HG03066 (cell line): Measurements from ENCODE around the gene GNAI1.

Experiments used
- ATAC-seq: cut with Tn5 transposase; IDR thresholded peaks from one replicate; pipeline ENCODE4 v1.9.1; 2021; ENCODE audit warnings: low read depth; ENCODE audit not compliant: unreplicated experiment

Gene GNAI1

DNA sequence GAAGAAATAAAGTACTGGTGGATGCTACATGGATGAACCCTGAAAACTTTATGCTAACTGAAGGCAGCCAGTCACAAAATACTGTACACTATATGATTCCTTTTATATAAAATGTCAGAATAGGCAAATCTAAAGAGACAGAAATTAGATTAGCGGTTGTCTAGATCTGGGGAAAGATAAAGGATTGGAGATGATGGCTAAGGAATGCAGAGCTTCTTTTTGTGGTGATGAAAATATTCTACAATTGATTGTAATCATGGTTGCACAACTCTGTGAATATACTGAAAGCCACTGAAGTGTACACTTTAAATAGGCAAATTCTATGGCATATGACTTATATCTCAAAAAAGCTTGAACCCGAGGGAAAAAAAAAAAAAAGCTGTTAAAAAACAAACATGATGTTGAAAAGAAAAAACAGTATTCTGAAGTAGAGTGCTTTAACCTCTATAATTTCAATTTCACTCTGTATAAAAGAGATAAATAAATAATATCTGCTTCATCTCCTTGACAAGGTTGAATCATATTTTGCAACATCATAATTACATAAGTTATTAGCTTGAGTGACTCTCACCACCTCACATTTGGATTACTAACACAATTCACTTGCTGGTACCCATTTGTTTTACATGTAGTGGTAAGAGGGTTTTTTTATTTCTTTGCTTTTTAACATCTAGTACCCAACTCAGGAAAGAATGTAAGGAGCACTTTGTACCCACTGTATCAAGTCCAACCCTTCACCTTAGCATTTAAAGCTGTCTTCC, 2.8 kb upstream of the GNAI1 start:
- no peak for ATAC-seq

DNA sequence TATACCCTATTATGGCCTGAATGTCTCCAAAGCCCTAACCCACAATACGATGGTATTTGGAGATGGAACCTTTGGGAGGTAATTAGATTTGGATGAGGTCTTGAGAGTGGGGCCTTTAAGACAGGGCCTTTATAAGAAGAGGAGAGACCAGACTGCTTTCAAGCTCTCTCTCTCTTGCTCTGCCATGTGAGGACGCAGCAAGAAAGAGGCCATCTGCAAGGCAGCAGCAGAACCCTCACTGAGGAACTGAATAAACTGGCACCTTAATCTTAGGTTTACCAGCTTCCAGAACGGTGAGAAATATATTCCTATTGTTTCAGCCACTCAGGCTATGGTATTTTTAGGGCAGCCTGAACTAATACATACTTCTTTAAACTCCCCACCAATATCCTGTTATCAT, 2.0 kb upstream of the GNAI1 start:
- no peak for ATAC-seq

DNA sequence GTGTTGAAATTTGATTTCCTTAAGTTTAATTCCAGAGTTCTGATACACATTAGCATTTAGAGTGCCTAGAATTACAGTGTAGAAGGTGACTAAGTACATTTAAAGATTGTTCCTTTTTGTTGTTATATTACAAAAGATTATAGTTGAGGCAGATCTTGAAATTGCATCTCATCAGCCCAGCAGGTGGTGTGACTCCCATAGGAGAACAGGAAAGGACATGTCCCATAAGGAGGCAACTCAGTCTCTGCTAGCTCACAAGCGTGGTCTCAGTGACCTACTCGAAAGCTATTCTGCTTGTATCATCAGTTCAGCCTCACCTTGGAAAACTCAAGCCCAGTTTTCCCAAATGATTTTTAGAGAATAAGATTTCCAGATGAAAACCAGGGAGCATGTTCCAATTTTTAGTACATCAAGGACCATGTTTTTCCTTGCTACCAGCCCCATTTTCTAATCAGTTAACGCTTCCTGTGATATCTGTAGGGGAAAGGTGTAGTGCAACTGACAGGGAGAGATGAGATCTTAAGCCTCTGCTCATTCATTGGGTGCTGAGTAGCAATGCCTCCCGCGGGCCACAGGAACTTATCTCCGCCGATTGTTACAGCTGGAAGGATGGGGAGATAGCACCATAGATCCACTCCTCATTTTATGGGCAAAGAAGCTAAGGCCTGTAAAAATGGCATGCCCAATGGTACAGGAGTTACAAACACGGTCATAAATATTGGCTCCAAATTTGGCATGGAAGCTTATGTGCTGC, 1.1 kb upstream of the GNAI1 start:
- ATAC-seq: no peak

DNA sequence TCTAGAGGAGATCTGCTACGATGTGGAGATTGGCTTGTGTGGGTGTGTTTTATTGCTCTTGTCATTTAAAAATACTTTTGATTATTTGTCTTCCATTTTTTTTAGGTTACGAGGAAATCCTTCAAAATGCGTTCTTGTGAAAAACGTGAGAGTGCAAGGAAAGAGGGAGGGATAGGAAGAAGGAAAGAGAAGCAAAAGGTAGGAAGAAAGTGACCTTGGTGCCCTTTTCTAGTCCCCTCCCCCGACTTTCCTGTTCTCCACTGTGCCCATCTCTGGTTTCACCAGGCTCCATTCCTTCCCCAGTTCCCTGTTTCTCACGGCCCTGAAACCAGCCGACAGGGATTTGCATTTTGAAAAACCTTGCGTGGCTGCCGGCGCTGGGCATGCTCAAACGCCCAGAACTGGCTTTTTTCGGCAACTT, 506 bp upstream of the GNAI1 start:
- ATAC-seq: no peak

DNA sequence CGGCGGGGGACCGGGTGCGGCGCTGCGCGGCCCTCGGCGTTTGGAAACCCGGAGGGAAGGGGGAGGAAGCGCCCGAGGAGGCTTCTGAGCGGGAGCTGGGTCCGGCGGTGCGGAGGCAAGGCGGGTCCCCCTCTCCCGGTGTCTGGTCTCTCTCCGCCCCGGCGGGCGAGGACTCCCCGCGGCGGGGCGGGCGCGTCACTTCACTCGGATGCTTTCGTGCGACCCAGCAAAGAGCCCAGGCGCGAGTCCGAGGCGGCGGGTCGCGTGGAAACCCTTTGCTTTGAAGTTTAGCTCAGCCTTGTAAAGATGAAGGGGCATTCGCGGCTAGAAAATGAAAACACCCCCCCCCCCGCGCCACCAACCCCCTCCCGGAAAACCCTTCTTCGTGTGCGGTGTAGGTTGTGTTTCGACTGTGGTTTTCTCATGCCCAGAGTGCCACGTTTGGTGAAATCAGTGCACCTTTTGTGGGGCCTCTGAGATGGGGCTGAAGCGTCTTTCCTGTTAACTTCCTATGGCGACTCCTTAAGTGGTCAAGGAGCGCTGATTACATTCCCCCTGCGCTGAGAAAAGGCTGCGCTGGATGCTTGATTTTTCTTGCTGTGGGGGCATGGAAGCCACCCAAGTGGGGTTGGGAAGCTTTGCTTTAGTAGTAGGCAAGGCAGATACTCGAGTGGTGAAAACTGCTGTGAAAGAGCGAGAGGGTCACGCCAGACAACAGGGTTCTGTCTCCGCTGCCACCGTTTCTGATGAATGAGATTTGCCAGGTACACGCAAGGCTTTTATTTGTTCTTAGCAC, 876 bp downstream of the GNAI1 start:
- ATAC-seq: no peak

DNA sequence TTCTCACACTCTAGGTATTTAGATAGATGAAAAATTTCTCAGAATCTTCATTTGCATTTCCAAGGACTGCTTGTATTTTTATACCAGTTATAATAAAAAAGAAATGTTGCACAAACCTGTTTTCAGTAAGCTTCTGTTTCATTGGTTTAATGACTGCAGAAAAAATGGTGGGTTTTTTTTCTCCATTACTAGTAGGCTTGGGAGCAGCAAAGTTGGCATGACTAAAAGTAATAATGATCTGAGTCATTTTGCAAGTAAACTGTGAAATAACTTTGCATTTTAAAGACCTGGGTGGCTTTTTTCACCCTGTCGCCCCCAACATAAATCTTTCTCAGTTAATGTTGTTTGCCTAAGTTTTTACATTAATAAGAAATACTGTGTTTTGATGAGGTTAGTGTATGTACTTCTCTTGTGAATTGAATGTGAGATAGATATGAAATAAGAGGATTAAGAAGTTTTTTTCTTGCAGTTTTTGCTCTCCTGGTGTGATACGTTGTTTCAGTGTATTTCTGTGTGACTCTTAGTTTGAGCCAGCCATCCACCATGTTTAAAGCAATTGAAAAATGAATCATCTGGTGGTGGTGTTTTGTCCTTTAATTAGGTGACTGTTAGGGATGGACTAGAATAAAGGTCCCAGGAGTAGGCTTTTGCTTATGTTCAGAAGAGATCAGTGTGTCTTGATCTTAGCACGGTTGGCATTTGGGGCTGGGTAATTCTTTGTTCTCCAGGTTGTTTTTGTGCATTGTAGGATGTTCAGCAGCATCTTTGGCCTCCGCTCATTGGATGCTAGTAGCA, 1.8 kb downstream of the GNAI1 start:
- ATAC-seq: no peak

DNA sequence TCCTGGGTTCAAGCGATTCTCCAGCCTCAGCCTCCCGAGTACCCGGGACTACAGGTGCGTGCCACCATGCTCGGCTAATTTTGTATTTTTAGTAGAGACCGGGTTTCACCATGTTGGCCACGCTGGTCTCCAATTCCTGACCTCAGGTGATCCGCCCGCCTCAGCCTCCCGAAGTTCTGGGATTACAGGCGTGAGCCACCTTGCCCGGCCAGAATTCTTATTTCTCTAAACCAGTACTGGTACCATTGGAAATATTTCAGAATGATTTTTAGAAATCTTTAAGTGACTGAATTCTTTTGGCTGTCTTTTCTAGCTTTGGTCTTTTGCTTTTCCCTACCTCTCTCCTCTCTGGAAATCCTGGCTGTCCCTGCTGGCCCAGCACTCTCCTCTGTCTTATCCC, 2.8 kb downstream of the GNAI1 start:
- ATAC-seq: no peak

DNA sequence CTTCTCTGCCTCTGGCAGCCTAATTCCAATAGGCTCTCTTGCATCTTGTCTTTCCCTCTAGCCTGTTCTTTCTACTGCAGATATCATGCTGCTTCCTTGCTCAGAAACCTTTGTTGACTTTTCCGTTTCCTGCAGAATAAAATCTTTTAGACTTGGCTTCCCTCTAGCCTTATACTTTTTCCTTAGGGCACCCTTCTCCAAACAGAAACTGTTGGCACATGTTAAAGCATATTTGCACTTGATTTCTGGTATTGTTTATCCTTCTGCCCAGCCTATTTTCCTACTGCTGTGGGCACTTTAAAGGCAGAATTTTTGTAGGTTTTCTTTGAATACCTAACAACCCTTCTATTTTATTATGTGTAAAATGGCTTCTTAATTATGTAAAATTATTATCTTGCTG, 4.6 kb downstream of the GNAI1 start:
- ATAC-seq: no peak

DNA sequence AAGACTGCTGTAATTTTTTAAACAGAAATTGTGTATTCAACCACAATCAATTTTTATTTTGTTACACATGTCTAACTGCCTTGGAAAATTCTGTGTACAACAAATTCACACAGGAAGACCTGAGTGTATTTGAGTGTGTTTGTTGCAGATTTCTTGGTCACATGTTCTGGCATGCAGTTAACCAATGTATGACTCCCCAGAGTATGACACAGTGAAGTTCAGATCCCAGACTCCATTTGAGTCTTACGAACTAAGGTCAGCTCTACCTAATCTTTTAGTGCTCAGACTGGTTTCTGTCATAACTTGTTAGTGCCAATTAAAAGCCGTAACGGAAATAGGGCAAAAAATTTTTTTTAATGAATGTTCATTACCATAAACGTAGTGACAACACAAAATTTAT, 5.8 kb downstream of the GNAI1 start:
- ATAC-seq: no peak

DNA sequence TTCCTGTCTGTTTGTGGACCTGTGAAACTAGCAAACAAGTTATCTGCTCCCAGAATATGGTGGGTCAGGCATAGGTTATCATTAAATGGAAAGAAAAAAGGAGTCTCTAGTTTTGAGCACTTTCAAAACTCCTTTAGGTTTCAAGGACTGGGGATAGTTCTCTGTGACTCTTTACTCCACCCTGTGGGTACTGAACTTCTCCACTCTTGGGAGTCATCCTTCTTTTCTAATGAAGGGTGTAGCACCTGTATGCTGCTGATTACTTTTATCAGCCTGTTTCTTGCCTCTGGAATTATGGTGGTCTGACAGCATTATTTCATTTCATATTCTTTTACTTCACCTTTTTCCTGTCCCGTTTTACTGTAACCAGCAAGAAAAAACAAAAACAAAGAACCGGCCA, 6.7 kb downstream of the GNAI1 start:
- ATAC-seq: no peak

DNA sequence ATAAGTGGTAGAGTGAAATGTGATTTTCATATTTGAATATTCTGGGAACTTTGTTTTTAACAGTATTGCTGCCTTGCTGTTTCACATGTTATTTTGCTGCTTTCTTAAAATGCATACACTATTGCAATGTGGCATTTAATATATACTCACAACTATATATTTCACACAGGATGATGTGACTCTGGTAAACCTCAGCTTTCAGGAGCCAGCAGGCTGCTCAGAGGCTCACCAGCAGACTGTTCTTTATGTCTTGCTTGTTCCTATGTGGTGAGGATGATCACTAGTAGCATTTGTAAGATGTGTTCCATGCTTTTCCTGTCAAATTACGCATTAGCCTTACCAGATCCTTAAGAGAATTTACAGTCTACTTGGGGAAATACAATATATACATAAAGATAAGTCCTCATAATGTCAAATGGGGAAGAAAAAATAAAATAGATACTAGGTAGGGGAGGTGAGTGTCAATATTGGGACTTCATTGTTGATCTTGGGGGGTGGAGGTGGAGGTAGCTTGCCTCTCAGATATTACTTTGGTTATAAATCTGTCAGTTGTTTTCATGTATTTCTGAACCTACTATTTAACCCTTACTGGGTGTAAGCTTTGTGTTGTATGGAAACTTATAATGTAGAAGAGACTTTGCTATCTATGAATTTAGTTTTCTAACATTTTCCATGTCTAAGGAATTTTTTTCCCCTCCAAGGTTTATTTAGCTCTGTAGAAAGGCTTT, 8.4 kb downstream of the GNAI1 start:
- no peak for ATAC-seq

DNA sequence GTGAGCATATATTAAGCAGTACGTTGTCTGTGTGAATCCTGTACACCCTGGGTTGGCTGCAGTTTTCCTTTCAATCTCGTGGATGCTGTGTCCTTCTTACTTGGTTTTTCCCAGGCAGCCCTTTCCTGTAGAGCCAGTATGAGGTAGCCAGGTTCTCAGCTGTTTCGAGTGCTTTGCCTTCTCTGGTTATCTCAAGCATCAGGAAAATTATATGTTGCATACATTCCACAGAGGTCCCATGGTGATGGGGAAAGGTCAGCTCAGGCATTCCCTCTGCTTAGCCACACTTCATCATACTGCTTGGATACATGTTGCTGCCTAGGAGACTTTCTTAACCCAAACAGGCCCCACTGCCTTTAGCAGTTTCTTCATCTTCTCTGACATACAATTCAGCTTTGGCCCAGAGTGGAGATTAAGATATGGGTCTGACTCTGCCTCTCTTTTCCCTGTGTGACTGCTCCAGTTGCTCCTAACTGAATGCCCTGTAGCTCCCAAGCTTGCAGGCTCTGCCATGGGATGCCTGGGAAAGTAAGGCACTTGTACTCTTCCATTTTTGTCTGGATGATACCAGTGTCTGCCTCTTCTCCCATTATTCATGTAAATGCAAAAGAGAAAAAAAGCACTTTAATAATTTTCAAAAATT, 11.3 kb downstream of the GNAI1 start:
- ATAC-seq: no peak

DNA sequence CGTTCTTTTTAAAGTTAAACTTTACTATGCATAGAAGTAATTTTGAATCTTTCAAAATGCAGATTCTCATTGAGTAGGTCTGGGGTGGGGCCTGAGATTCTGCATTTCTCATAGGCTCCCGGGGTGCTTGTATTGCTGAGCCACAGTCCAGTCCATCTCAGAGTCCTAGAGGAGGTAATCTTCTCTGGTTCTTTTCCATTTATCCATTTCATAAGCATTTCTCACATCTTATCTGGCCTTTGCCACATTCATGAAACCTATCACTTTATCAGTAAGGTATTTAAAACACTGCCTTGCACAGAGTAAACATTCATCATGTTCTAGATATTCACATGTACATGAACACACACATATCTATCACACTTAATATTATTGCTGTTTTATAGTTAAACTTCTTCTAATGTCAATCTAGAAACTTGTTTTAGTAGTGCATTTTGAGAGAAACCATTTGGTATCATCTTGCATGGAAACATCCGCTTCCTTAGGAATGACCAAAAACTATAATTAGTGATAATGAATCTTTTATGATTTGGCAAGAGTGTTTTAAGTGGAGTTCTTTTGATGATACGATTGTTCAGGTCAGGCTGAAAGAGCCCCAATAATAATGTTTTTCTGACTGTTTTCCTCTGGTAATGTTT, 12.0 kb downstream of the GNAI1 start:
- ATAC-seq: no peak

DNA sequence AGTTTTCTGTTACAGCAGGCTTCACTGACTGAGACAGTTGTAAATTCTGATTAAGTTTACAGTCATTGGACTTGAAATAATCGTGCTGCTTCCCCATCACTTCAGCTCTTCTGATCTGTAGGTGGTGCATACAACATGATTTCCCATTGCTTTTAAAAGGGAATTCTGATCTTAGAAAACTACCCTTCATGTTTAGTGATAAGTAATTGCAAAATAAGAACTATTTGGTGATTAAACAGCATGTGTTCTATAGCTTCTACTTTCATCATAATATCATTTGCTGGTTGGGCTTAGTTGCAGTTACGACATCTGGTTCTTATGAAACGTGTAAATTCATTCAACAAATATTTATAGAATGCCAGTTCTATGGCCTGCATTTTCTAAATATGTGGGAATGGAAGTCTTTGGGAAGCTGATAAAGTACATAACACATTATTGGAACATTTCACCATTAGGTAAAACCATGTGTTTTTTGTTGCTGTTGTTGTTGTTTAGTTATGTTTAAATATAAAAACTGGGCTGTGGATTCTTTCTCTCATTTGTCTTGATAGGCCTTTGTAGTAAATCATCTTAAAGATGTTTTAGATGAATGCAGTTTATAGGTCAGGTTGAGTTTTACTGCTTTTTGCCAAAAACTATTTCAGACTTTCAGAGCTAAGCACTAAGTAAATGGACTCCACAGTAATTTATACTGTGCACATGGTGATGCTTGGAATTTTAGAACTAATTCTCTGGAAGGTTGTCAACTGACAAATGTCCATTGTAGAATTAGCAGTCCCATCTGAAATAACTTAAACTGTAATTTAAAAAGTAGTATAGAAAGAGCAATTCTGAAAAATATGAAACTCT, 13.1 kb downstream of the GNAI1 start:
- ATAC-seq: no peak

DNA sequence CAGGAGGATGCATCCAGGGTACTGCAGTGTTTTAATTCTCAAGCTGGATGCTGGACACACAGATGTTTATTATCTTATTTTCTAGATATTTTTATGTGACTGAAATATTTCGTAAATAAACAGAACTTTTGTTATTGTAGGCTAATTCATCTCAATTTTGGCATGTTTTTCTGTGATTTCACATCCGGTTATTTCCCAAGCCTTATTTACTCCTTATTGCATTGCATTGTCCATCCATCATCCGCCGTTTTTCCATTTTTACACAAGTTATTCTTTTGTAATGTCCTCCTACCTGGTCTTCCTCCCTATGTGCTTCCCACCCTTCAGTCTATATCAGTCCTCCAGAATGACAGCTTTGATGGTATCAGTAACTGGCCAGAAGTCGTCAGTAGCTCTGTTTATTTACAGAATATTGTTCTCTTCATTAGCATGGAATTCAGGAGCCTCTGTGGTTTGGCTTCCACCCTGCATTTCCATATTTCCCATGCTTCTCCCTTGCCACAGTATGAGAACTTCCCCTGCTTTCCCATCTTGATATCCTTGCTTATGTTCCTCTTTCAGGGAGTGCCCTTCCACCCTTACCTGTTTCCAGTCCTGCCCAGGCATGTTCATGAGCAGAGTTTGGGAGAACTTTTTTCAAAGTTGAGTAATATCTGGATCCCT, 16.1 kb downstream of the GNAI1 start:
- no peak for ATAC-seq

DNA sequence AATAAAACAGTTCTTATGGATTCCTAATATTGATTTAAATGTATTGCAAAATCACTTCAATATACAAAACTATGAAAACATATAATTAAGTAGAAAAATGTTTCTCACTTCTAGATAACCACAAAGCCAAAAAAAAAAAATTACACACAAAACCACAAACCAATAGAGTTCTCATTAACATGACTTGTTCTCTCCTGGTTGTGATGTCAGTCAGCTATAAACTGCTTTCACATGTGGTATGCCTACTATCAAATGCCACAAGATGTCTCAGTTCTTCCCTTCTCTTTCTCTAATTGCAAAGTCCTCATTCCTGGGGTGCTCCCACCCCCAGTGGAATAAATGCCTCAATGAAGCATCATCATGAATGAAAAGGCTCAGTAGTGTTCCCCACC, 16.6 kb downstream of the GNAI1 start:
- no peak for ATAC-seq

DNA sequence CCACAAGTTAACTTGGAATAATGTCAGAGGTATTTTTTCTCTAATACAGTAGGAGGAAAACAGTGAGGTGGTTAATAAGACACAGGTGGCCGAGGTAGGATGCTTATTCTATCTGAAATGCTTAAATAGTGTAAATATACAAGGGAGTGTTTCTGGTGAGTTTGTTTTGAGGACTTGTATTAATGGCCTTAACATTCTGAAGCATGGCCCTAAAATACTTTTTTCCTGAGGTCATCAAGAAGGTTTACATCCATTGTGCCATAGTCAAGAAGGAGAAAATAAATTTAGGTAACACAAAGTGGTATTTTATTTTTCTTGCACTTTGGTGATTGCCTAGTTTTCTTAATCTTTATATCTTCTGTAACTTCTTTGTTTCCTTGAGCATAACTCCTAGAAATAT, 18.8 kb downstream of the GNAI1 start:
- no peak for ATAC-seq
